Left lobe of liver (tissue), 2 donors: ENCODE results near the gene GLRX2. TPM values are rescaled to one million over a fixed set of nuclear protein-coding genes. Genes with fewer than 3 reads are reported as not detected.
"Not testable (repeated sequence)": the region's sequence is repeated elsewhere in the genome, so short reads cannot be mapped to it uniquely, and the experiment has no call there.

Experiments
- ATAC-seq: fragments of 200-7000 bp; cut with Tn5 transposase; one replicate; pipeline ENCODE4 v1.9.1; 2020; ENCODE audit warnings: mild to moderate bottlenecking, moderate library complexity
- DNase-seq: peaks from one replicate; pipeline ENCODE4 v3.0.0-alpha.2; 2020; ENCODE audit warnings: low spot score
- total RNA-seq: library from RNA; stranded (reverse); gene quantifications from one replicate; pipeline ENCODE4 v1.2.1, GENCODE V29; 2021
- donor health status: DM: no; HTN: no; CAD: no; lungs with moderate emphysema.
- donor health status: DM: no; HTN: yes; CAD: no.

Gene GLRX2
- 13.2 TPM for total RNA-seq

- ATAC-seq (peak; percentile 97), DNase-seq (peak; percentile 92)
These were observed at the start of gene GLRX2 for GRCh38 chr1:193104907-193105820. Gene GLRX2 (minus strand): TSS chr1:193105414. CDS start chr1:193105382, 32 bp downstream.

- DNase-seq (no peak), ATAC-seq (no peak)
These were observed 39.8 kb upstream of the GLRX2 start for GRCh38 chr1:193144999-193145398.

DNA sequence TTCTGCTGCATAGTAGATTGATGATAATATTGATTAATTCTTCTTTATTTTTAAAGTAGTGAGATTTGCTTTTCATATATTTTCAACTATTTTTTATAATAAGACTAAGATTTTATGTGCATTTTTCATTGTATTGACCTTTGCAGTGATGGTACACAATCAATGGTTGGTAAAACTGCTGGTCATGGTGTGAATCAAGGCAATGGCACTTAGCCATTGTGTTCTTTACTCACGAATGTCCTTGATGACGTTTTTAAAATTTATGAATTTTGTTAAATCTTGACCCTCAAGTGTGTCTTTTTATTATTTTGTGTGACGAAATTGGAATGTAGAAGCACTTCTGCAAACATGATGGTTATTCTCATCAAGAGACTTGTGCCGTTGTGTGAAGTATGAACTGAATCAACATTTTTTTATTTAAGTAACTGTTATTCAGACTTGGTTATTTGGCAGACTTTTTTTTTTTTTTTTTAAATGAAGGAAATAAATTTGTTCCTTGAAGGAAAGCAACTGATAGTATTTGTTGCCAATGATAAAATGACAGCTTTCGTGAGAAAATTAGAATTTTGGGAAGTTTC, 39.2 kb upstream of the GLRX2 start:
- DNase-seq, result no peak
- no peak for ATAC-seq

DNA sequence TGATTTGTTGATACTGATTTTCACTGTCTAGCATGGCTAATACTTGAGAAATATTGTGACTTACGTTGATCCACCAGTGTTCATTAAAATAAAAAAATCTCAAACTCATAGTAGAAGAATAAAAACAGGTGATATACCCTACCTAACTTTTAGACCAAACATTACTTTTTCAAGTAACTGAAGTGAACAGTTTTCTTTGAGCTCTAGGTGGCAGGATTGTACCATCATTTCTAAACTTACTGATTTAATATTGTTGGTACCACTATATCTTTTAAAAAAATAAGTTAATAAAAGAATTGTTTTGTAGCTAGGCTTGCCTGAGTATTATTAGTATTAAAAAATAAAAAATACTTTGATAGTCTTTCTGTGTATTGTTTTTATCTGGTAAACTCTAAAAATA, 38.1 kb upstream of the GLRX2 start:
- ATAC-seq (no peak), DNase-seq (no peak)

GRCh38 chr1:193142409-193142808, 37.2 kb upstream of the GLRX2 start:
- ATAC-seq (no peak), DNase-seq (no peak)

GRCh38 chr1:193141804-193142203, 36.6 kb upstream of the GLRX2 start:
- ATAC-seq (no peak), DNase-seq (no peak)

GRCh38 chr1:193140254-193140653, 35.0 kb upstream of the GLRX2 start:
- DNase-seq (no peak), ATAC-seq (no peak)

- no peak for DNase-seq
- no peak for ATAC-seq
These were observed 26.1 kb upstream of the GLRX2 start for GRCh38 chr1:193131266-193131860.

DNA sequence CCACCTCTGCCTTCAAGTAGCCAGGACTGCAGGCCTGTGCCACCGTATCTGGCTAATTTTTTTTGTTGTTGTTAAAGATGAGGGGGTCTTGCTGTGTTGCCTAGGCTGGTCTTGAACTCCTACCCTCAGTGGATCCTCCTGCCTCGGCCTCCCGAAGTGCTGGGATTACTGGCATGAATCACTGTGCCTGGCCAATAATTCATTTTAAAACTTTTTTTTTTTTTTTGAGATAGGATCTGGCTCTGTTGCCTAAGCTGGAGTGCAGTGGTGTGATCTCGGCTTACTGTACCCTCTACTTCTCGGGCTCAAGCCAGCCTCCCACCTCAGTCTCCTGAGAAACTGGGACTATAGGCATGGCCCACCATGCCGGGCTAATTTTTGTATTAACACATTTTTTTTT, 20.2 kb upstream of the GLRX2 start:
- ATAC-seq, result no peak
- no peak for DNase-seq

- DNase-seq (no peak), ATAC-seq (no peak)
These were observed 18.5 kb upstream of the GLRX2 start for GRCh38 chr1:193123751-193124150.

GRCh38 chr1:193121616-193122593, 16.7 kb upstream of the GLRX2 start, which contains the start of gene CDC73:
Gene CDC73 (plus strand): TSS chr1:193122031. CDS start chr1:193122201, 170 bp downstream.
- DNase-seq (peak; percentile 99), ATAC-seq (peak; percentile 97)

DNA sequence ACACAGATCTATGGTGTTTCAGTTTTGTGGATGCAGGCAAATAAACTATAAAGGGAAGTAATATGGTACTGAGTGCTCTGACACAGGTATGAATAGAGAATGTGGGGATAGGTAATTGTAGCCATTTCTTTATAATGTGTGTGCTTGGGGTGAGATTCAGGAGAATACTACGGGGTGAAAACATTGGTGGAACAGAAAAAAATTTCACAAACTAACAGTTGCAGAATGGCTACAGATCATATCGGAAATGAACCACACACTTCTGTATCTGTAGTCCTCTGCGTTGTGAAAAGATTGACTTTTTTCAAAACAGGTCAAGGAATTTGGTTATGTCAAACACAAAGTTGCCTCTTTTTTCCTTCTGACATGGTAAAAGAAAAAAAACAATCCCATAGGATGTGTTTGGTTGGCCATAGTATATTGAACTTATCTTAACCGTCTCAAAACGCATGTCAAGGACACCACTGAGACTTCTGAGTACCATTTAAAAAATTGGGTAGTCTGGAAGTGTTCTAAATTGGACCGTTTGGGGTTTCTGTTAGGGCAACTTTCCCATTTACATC, 15.5 kb upstream of the GLRX2 start:
- ATAC-seq, result no peak
- DNase-seq, result no peak

- no peak for DNase-seq
- no peak for ATAC-seq
These were observed 13.9 kb upstream of the GLRX2 start for GRCh38 chr1:193118803-193119730.

DNA sequence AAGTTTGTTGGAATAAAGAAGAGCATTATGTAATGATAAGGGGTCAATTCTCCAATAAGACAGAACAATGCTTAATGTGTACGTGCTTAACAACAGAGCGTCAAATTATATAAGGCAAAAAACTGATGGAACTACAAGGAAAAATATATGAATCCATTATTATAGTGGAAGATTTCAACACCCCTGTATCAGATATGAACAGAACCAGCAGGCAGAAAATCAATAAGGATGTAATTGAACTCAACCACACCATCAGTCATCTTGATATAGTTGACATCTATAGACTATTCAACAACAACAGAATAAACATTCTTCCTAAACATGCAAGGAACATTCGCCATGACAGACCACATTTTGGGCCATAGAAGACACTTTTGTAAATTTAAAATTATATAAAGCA, 13.0 kb upstream of the GLRX2 start:
- ATAC-seq, result no peak
- no peak for DNase-seq

DNA sequence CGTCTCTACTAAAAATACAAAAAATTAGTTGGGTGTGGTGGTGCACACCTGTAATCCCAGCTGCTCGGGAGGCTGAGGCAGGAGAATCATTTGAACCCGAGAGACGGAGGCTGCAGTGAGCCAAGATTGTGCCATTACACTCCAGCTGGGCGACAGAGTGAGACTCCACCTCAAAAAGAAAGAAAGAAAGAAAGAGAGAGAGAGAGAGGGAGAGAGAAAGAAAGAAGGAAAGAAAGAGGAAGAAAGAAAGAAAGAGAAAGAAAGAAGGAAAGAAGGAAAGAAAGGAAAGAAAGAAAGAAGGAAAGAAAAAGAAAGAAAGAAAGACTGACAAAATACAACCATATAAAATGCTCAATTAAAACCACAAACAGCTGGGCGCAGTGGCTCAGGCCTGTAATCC, 12.0 kb upstream of the GLRX2 start:
- not testable (repeated sequence) for ATAC-seq, DNase-seq

- DNase-seq (no peak), ATAC-seq (peak; percentile 76)
These were observed 10.5 kb upstream of the GLRX2 start for GRCh38 chr1:193115629-193116227.

DNA sequence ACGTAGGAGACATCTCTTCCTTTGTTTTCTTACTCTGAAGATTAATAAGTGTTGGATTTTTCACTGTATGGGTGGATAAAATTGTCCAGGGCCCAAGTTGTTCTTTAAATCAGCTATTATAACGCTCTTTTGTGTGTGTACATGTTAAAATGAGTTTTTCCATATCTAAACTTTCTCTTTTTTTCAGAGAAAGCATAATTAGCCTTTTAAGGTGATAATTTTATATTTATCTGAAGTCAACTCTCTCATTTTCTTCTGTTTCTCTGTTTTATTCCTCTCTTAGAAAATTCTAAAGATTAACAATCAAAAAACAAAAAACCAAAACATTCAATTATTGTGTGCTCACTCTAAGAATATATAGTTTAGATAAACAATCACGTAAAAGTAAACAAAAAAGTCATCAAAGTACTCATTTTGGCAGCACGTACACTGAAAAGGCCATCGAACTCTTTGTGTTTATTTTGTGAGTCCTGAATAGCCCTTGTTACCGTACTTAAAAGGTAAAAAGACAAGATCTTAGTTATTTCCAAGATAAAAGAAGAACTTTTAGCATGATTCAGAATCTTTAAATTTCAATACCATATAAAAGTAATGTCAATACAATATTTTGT, 9.4 kb upstream of the GLRX2 start:
- no peak for DNase-seq
- ATAC-seq, result peak; percentile 50

DNA sequence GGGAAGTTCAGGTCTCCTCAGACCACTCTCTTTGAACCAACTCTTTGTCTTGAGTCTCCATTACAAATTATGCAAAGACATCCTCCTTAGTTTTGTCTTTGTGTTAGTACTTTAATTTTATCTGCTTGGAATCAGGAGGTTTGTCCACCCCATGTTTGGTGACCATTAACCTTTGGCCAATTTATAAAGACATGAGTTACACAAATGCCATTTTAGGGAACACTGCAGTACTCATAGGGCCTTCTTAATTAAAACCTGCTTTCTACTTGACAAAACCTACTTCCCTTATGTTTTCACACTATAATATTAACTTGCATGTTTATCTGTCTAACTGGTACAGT, 8.7 kb upstream of the GLRX2 start:
- DNase-seq, result no peak
- ATAC-seq, result peak; percentile 50
